ENCODE data around the gene SLC5A1.

GRCh38 chr22:32042924-32043323, at the start of gene SLC5A1:
- TF ChIP-seq CTCF (IDR thresholded peaks at IDR 0.05) (no peak), POLR2A (IDR thresholded peaks at IDR 0.05) (no peak)
